CD14-positive monocyte (primary cell): ENCODE data around the gene GJC1. TPM values are rescaled to one million over a fixed set of nuclear protein-coding genes. Genes with fewer than 3 reads are reported as not detected.

Source experiments
- DNase-seq, 3 donors: peaks; one replicate each; pipeline ENCODE4 v3.0.0-alpha.2; 2011 to 2022
- H2AFZ ChIP-seq: 2 replicates; pipeline ENCODE4 v1.6.0; 2012; ENCODE audit warnings: mild to moderate bottlenecking, low read depth, low read length, inconsistent platforms; ENCODE audit not compliant: insufficient read depth, poor library complexity, severe bottlenecking
- H3K27ac ChIP-seq, 2 donors: 1 replicate in 1 of 2; 2 replicates in 1 of 2; pipeline ENCODE4 v1.5.1; 2012 to 2013; ENCODE audit warnings: low read length in 2 of 2, control low read depth in 1 of 2, inconsistent platforms in 1 of 2, low read depth in 1 of 2, mild to moderate bottlenecking in 1 of 2
- H3K27me3 ChIP-seq, 2 donors: one replicate each; pipeline versions ENCODE4 v1.6.0 to v1.6.1; 2011 to 2013; ENCODE audit warnings: low read length in 2 of 2; ENCODE audit not compliant: control insufficient read depth in 2 of 2, insufficient read depth in 2 of 2
- H3K36me3 ChIP-seq, 2 donors: replicated peaks in 1 of 2; 1 replicate in 1 of 2; 2 replicates in 1 of 2; pipeline versions ENCODE4 v1.5.1 to v1.6.1; 2012 to 2013; ENCODE audit warnings: low read length in 2 of 2, control low read depth in 1 of 2, inconsistent platforms in 1 of 2, mild to moderate bottlenecking in 1 of 2; ENCODE audit not compliant: insufficient read depth in 2 of 2, control insufficient read depth in 1 of 2
- H3K4me1 ChIP-seq, 2 donors: 1 replicate in 1 of 2; 2 replicates in 1 of 2; pipeline versions ENCODE4 v1.5.1 to v1.6.1; 2012 to 2013; ENCODE audit warnings: low read length in 2 of 2, control low read depth in 1 of 2, inconsistent platforms in 1 of 2, mild to moderate bottlenecking in 1 of 2, moderate library complexity in 1 of 2; ENCODE audit not compliant: insufficient read depth in 2 of 2, control insufficient read depth in 1 of 2
- H3K4me2 ChIP-seq: replicated peaks from 2 replicates; pipeline ENCODE3; 2012; ENCODE audit warnings: low read length, moderate library complexity, mild to moderate bottlenecking; ENCODE audit not compliant: poor library complexity, severe bottlenecking; ENCODE audit errors: extremely low read depth
- H3K4me3 ChIP-seq, 3 experiments: fragments of 200-600 bp in 1 of 3; sonication (generic) in 1 of 3; replicated peaks in 1 of 3; 1 replicate in 2 of 3; 2 replicates in 1 of 3; pipeline ENCODE4 v1.5.1; 2011 to 2013; ENCODE audit warnings: low read length in 3 of 3, mild to moderate bottlenecking in 3 of 3, control low read depth in 2 of 3, low read depth in 2 of 3, inconsistent platforms in 1 of 3, moderate library complexity in 1 of 3
- H3K79me2 ChIP-seq: 2 replicates; pipeline ENCODE4 v1.6.0; 2012; ENCODE audit warnings: mild to moderate bottlenecking, control low read depth, inconsistent platforms, low read length, moderate library complexity; ENCODE audit not compliant: insufficient read depth
- H3K9ac ChIP-seq: 2 replicates; pipeline ENCODE4 v1.6.0; 2017; ENCODE audit warnings: low read length, mild to moderate bottlenecking; ENCODE audit not compliant: insufficient read depth, poor library complexity, severe bottlenecking
- H3K9me3 ChIP-seq, 2 donors: replicated peaks in 1 of 2; 1 replicate in 1 of 2; 2 replicates in 1 of 2; pipeline versions ENCODE4 v1.5.1 to v1.6.1; 2012 to 2013; ENCODE audit warnings: low read length in 2 of 2, control low read depth in 1 of 2; ENCODE audit not compliant: control insufficient read depth in 1 of 2, insufficient read depth in 1 of 2
- H4K20me1 ChIP-seq: 2 replicates; pipeline ENCODE4 v1.6.0; 2012; ENCODE audit warnings: mild to moderate bottlenecking, low read length, control low read depth, moderate library complexity; ENCODE audit not compliant: insufficient read depth
- H3K27ac Mint-ChIP-seq, 7 donors: one replicate each; pipeline ENCODE4 v1.8.0; 2020; ENCODE audit warnings: mild to moderate bottlenecking in 7 of 7, mixed read lengths in 7 of 7, moderate library complexity in 6 of 7, inconsistent platforms in 2 of 7
- H3K27me3 Mint-ChIP-seq, 3 donors: one replicate each; pipeline ENCODE4 v1.8.0; 2021 to 2022; ENCODE audit warnings: low read depth in 3 of 3, mild to moderate bottlenecking in 3 of 3, mixed read lengths in 3 of 3, moderate library complexity in 3 of 3, inconsistent platforms in 1 of 3
- H3K36me3 Mint-ChIP-seq, 2 donors: one replicate each; pipeline ENCODE4 v1.8.0; 2020; ENCODE audit warnings: mixed read lengths in 2 of 2, inconsistent platforms in 1 of 2, mild to moderate bottlenecking in 1 of 2
- H3K4me1 Mint-ChIP-seq: one replicate; pipeline ENCODE4 v1.8.0; 2020; ENCODE audit warnings: mild to moderate bottlenecking, mixed read lengths
- H3K4me3 Mint-ChIP-seq, 2 donors: one replicate each; pipeline ENCODE4 v1.8.0; 2020; ENCODE audit warnings: mild to moderate bottlenecking in 2 of 2, mixed read lengths in 2 of 2, moderate library complexity in 1 of 2
- H3K9me3 Mint-ChIP-seq, 7 donors: one replicate each; pipeline ENCODE4 v1.8.0; 2020 to 2022; ENCODE audit warnings: mixed read lengths in 7 of 7, mild to moderate bottlenecking in 6 of 7, moderate library complexity in 6 of 7, inconsistent platforms in 2 of 7
- CTCF ChIP-seq: fragments of 200-600 bp; IDR thresholded peaks from one replicate; pipeline ENCODE4 v1.8.0; 2022; ENCODE audit warnings: antibody characterized with exemption, mild to moderate bottlenecking
- WGBS: methylation state at CpG from one replicate; pipeline ENCODE4 v1.1.5; 2013; ENCODE audit warnings: missing lambda C conversion rate; ENCODE audit not compliant: insufficient coverage; 5-methylcytosine and 5-hydroxymethylcytosine counted together
- intact Hi-C, 2 donors: fragments of 100-400 bp; cut with micrococcal nuclease; formaldehyde crosslinking; loops; one replicate each; pipeline versions ENCODE4 v1.15.0 to v1.15.1; 2023
- polyA plus RNA-seq, 3 donors: library from polyadenylated mRNA; depleted of rRNA in 1 of 3; unstranded in 2 of 3; stranded (reverse) in 1 of 3; fragments of 300-500 nt in 2 of 3; fragments of >200 nt in 1 of 3; fragmentation: Illumina TruSeq in 2 of 3; gene quantifications; 1 replicate in 2 of 3; 2 replicates in 1 of 3; pipeline ENCODE4 v1.2.3, GENCODE V29; 2012 to 2021

Gene GJC1
- polyA plus RNA-seq, 3 donors: not detected

GRCh38 chr17:44785921-44786320 lies 44.2 kb downstream of the GJC1 start:
- Mint-ChIP-seq H3K27me3 (peaks cover 4 to 27% (median 8%) of the 10 kb centered on the region in 3 donors), H3K9me3 (no peaks in the 10 kb centered on the region), H3K4me1 (no peaks in the 10 kb centered on the region), H3K27ac (no peak overlapping the region), H3K36me3 (no peaks in the 10 kb centered on the region), H3K4me3 (no peak overlapping the region)
- Histone ChIP-seq H3K79me2 (no peaks in the 10 kb centered on the region), H3K9me3 (no peaks in the 10 kb centered on the region), H3K9ac (no peak overlapping the region), H3K27ac (no peak overlapping the region), H4K20me1 (no peaks in the 10 kb centered on the region), H3K4me1 (no peaks in the 10 kb centered on the region), H2AFZ (peak overlapping the region; percentile 3), H3K4me2 (no peak overlapping the region), H3K27me3 (no peaks in the 10 kb centered on the region), H3K4me3 (no peak overlapping the region), H3K36me3 (no peaks in the 10 kb centered on the region)
- 98% methylated on average over 5 of the region's 7 CpGs for WGBS
- intact Hi-C loops: no loop called here
- DNase-seq: no peak
- TF ChIP-seq CTCF: no peak

GRCh38 chr17:44782326-44782850 lies 47.7 kb downstream of the GJC1 start:
- intact Hi-C loops: no loop called here
- no peak overlapping the region for H3K4me2 ChIP-seq
- DNase-seq: no peak
- no peak overlapping the region for H3K9ac ChIP-seq
- Mint-ChIP-seq H3K4me1 (peaks cover 7% of the 10 kb centered on the region), H3K27ac (no peak overlapping the region), H3K9me3 (no peaks in the 10 kb centered on the region), H3K36me3 (no peaks in the 10 kb centered on the region), H3K27me3 (peaks cover 9 to 38% (median 23%) of the 10 kb centered on the region in 3 donors), H3K4me3 (no peak overlapping the region)
- H3K79me2 ChIP-seq: no peaks in the 10 kb centered on the region
- no peak overlapping the region for H2AFZ ChIP-seq
- H3K36me3 ChIP-seq: no peaks in the 10 kb centered on the region
- H3K27ac ChIP-seq: no peak overlapping the region
- WGBS: 90% methylated on average over 11 of the region's 11 CpGs
- H3K27me3 ChIP-seq: peaks cover 0 to 8% of the 10 kb centered on the region in 2 donors
- H4K20me1 ChIP-seq: no peaks in the 10 kb centered on the region
- peaks cover 9 to 11% of the 10 kb centered on the region in 2 donors for H3K4me1 ChIP-seq
- H3K4me3 ChIP-seq: no peak overlapping the region
- no peak for TF ChIP-seq CTCF
- H3K9me3 ChIP-seq: no peaks in the 10 kb centered on the region
